Effector memory CD8-positive, alpha-beta T cell (primary cell): ENCODE data around the gene TMEM86A.
A peak's percentile ranks its signal among the peaks of the same experiment; 100 is the strongest.

Experiments used
- ATAC-seq: fragments of 150-1000 bp; cut with Tn5 transposase; replicated peaks from 2 replicates; pipeline ENCODE4 v1.10.0; 2021; ENCODE audit warnings: mild to moderate bottlenecking, moderate library complexity
- DNase-seq, 3 experiments: peaks; one replicate each; pipeline ENCODE4 v3.0.0; 2021
- H3K27ac Mint-ChIP-seq, 2 donors: one replicate each; pipeline ENCODE4 v1.8.0; 2022; ENCODE audit warnings: mild to moderate bottlenecking in 2 of 2, mixed read lengths in 2 of 2, moderate library complexity in 2 of 2
- H3K27me3 Mint-ChIP-seq, 2 donors: one replicate each; pipeline ENCODE4 v1.8.0; 2022; ENCODE audit warnings: mixed read lengths in 2 of 2
- H3K36me3 Mint-ChIP-seq: one replicate; pipeline ENCODE4 v1.8.0; 2022; ENCODE audit warnings: mild to moderate bottlenecking, moderate library complexity, mixed read lengths; ENCODE audit not compliant: insufficient read depth
- H3K4me1 Mint-ChIP-seq, 2 donors: one replicate each; pipeline ENCODE4 v1.8.0; 2022; ENCODE audit warnings: low read depth in 2 of 2, mixed read lengths in 2 of 2
- H3K4me3 Mint-ChIP-seq, 2 donors: one replicate each; pipeline ENCODE4 v1.8.0; 2022; ENCODE audit warnings: mild to moderate bottlenecking in 2 of 2, mixed read lengths in 2 of 2, moderate library complexity in 2 of 2
- H3K9me3 Mint-ChIP-seq, 2 donors: one replicate each; pipeline ENCODE4 v1.8.0; 2022; ENCODE audit warnings: mixed read lengths in 2 of 2

TMEM86A gene

GRCh38 chr11:18704045-18704645 lies 5.6 kb downstream of the TMEM86A start:
- Mint-ChIP-seq H3K36me3 (peaks cover 17% of the 10 kb centered on the region), H3K27me3 (peaks cover 8 to 10% of the 10 kb centered on the region in 2 donors), H3K27ac (peak overlapping the region in 1 of 2 donors; percentile 15), H3K4me1 (peaks cover 22% of the 10 kb centered on the region in 2 donors), H3K4me3 (peak overlapping the region in 1 of 2 donors; percentile 14), H3K9me3 (no peaks in the 10 kb centered on the region)
- DNase-seq (no peak), ATAC-seq (no peak)

- Mint-ChIP-seq H3K4me1 (peaks cover 16% of the 10 kb centered on the region in 2 donors), H3K27me3 (peaks cover 8 to 10% of the 10 kb centered on the region in 2 donors), H3K27ac (peak overlapping the region in 1 of 2 donors; percentile 15), H3K36me3 (peaks cover 11% of the 10 kb centered on the region), H3K9me3 (no peaks in the 10 kb centered on the region), H3K4me3 (peak overlapping the region; percentile 83 to 86)
- DNase-seq (no peak), ATAC-seq (no peak)
These were observed 6.1 kb downstream of the TMEM86A start for GRCh38 chr11:18704698-18705097.

DNA sequence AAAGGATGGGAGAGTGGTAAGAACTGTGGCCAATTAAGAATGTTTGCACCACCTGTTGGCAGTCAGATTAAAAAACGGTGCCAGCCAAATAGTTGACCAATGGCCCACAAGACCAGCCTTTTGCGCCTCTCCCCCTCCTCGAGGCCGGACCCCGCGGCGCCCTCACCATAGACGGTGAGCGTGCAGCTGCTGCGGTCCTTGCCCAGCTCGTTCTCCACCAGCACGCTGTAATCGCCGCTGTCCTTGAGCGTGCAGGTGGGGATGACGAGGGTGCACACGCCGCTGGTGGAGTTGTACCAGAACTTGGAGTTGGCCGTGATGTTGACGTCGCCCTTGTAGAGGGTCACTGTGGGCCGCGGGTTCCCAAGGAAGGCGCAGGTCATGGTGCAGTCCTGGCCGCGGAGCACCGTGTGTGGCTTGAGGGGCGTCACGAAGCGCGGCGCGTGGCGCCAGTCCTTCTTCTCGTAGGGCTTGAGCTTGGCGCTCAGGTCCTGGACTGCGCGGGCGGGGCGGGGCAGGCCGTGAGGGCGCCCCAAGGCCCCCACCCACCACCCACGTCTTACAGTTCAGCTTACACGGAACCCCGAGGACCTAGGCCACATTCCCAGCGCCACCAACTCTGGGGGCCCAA lies 7.2 kb downstream of the TMEM86A start:
- H3K9me3 Mint-ChIP-seq = no peaks in the 10 kb centered on the region
- ATAC-seq = peak; percentile 69
- peaks cover 8 to 10% of the 10 kb centered on the region in 2 donors for H3K27me3 Mint-ChIP-seq
- H3K27ac Mint-ChIP-seq = no peak overlapping the region
- DNase-seq = no peak
- H3K4me1 Mint-ChIP-seq = peaks cover 13 to 16% of the 10 kb centered on the region in 2 donors
- peaks cover 9% of the 10 kb centered on the region for H3K36me3 Mint-ChIP-seq
- peak overlapping the region; percentile 83 to 86 for H3K4me3 Mint-ChIP-seq

DNA sequence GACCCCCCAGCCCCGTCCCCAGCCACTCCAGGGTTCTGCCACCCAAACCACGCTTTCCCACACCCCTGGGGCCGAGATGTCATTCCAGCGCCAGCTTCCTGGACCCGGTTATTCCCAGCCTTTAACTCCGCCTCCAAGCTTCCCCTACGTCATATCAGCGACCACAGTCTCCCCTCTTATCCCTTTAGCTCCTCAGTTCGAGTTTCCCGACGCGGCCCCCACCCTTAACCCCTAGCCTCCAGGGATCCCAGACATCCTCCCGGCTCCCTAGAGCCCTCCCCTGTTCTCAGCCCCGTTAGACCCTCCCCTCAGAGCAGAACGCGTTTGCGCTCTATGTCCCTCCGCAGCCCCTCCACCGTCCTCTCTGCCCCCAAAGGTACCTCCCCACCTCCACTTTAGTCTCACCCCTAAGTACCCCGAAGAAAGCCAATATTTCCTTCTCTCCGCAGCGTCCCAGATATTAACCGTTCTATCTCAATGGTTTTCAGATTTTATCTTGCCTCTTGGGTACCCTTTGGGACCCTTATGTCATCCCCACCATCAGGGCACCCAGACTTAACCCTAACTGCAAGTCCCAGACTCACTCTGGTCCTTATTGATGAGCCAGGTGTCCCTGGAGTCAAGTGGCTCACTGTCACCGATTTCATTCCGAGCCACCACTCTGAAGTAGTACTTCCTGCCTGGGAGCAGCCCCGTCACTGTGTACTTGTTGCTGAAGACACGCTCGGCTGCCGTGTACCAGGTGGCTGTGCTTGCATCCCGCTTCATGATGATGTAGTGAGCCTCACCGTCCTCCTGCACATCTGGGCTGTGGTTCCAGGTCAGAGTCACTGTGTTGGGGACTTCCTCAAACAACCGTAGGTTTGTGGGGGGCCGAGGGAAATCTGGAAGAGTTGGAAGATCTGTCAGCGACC lies 8.0 kb downstream of the TMEM86A start:
- peak; percentile 76 for ATAC-seq
- peak overlapping the region; percentile 87 for H3K27ac Mint-ChIP-seq
- H3K27me3 Mint-ChIP-seq = peaks cover 8 to 10% of the 10 kb centered on the region in 2 donors
- DNase-seq = peak in 2 of 3 experiments; percentile 30 to 33
- H3K9me3 Mint-ChIP-seq = no peaks in the 10 kb centered on the region
- H3K4me1 Mint-ChIP-seq = peaks cover 13 to 16% of the 10 kb centered on the region in 2 donors
- H3K36me3 Mint-ChIP-seq = peaks cover 6% of the 10 kb centered on the region
- peak overlapping the region; percentile 83 to 86 for H3K4me3 Mint-ChIP-seq

- Mint-ChIP-seq H3K36me3 (peaks cover 6% of the 10 kb centered on the region), H3K27me3 (peaks cover 10 to 12% of the 10 kb centered on the region in 2 donors), H3K27ac (peak overlapping the region in 1 of 2 donors; percentile 52), H3K4me1 (peaks cover 13 to 16% of the 10 kb centered on the region in 2 donors), H3K4me3 (no peak overlapping the region), H3K9me3 (no peaks in the 10 kb centered on the region)
- no peak for ATAC-seq
- no peak for DNase-seq
These were observed 9.3 kb downstream of the TMEM86A start for GRCh38 chr11:18707811-18708340.

DNA sequence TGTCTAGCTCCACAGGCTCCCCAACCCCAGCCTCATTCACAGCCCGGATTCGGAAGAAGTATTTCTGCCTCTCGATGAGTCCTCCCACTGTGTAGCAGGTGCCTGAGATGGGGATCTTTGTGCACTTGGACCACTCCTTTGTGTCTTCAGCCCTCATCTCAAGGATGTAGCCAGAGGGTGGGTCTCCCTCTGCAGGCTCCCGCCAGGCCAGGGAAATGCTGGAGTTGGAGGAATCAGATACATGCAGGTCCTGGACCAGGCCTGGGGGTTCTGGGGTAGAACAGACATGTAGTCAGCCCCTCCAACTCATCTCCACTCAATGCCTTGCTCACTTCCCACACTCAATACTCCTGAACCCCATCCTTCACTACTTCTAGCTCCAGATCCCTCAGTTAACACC lies 10.8 kb downstream of the TMEM86A start:
- Mint-ChIP-seq H3K27me3 (peaks cover 10 to 18% of the 10 kb centered on the region in 2 donors), H3K4me3 (no peak overlapping the region), H3K36me3 (peaks cover 6% of the 10 kb centered on the region), H3K9me3 (no peaks in the 10 kb centered on the region), H3K4me1 (peaks cover 13 to 16% of the 10 kb centered on the region in 2 donors), H3K27ac (no peak overlapping the region)
- ATAC-seq = no peak
- no peak for DNase-seq

DNA sequence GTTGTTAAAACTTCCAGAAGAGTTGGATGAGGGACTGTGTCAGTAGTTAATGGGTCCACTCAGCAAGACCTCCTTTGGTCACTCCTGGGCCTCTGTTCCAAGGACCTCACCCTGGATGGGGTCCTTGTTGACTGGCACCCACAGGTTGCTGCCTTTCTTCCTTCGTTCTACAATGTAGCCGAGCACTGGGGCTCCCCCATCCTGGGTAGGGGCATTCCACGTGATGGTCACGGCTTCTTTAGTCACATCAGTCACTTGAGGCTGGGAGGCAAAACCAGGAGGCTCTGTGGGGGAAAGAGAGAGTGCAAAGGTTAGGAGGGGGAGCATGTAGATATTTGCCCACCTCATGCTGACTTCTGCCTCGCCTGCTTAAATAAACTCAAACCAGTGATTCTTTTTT lies 12.0 kb downstream of the TMEM86A start:
- no peak overlapping the region for H3K4me3 Mint-ChIP-seq
- peaks cover 8 to 13% of the 10 kb centered on the region in 2 donors for H3K4me1 Mint-ChIP-seq
- H3K9me3 Mint-ChIP-seq = no peaks in the 10 kb centered on the region
- no peak for ATAC-seq
- peaks cover 6% of the 10 kb centered on the region for H3K36me3 Mint-ChIP-seq
- H3K27ac Mint-ChIP-seq = peak overlapping the region in 1 of 2 donors; percentile 20
- peaks cover 10 to 27% of the 10 kb centered on the region in 2 donors for H3K27me3 Mint-ChIP-seq
- DNase-seq = no peak

DNA sequence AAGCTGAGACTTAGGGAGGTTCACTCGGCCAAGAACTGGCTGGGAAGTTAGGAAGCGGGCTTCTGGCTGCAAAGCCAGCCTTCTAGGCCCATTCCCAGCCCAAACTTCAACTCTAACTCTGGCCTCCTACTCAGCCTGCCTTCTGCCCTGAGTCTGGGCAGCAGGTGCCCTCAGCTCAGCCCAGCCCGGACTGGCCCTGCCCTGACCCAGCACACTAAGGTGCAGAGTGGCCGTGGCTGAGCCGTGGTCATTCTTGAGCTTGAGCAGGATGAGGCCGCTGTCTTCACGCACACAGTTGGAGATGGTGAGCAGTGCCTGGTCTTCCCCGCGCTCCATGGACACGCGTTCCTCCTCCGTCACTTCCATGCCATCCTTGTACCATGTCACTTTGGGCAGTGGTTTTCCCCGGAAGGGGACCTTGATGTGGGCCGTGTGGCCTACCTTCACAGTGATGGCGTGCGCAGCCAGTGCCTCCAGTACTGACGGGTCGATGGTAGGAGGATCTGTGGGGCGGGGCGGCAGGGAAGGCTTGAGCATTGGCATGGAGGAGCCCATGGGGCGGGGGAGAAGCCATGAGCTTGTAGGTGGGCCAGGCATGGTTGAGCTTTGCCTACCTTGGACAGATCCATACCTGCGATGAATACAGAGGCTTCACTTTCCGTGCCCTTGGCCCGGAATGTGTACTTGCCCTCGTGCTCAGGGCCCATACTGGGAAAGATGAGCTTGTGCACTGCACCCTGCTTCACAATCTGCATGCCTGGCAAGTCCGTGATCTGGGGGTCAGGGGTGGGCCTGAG lies 15.3 kb downstream of the TMEM86A start:
- Mint-ChIP-seq H3K4me1 (no peaks in the 10 kb centered on the region), H3K36me3 (no peaks in the 10 kb centered on the region), H3K27me3 (peaks cover 0 to 19% of the 10 kb centered on the region in 2 donors), H3K9me3 (no peaks in the 10 kb centered on the region), H3K4me3 (no peak overlapping the region), H3K27ac (no peak overlapping the region)
- ATAC-seq (no peak), DNase-seq (no peak)

DNA sequence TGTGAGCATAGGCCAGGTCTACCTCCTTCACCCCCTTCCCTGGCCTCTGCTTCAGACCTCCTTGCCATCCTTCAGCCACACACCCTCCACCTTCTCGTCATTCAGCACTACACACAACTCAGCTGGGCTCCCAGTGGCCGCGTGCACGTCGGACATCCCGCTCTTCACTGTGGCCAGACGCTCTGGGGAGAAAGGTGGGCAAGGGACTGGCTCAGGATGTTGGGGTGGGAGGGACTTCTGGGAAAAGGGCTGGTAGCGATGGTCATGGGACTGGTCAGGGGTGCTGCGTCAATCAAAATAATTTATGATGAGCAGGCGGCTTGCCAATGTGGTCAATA lies 15.8 kb downstream of the TMEM86A start:
- no peaks in the 10 kb centered on the region for H3K4me1 Mint-ChIP-seq
- H3K27ac Mint-ChIP-seq = no peak overlapping the region
- H3K36me3 Mint-ChIP-seq = no peaks in the 10 kb centered on the region
- ATAC-seq (no peak), DNase-seq (no peak)
- H3K9me3 Mint-ChIP-seq = no peaks in the 10 kb centered on the region
- H3K27me3 Mint-ChIP-seq = peaks cover 0 to 19% of the 10 kb centered on the region in 2 donors
- H3K4me3 Mint-ChIP-seq = no peak overlapping the region

- no peak for DNase-seq
- Mint-ChIP-seq H3K4me3 (no peak overlapping the region), H3K4me1 (peaks cover 0 to 2% of the 10 kb centered on the region in 2 donors), H3K27me3 (peaks cover 0 to 19% of the 10 kb centered on the region in 2 donors), H3K9me3 (no peaks in the 10 kb centered on the region), H3K36me3 (no peaks in the 10 kb centered on the region), H3K27ac (no peak overlapping the region)
- ATAC-seq = no peak
These were observed 16.9 kb downstream of the TMEM86A start for GRCh38 chr11:18715476-18715875.

DNA sequence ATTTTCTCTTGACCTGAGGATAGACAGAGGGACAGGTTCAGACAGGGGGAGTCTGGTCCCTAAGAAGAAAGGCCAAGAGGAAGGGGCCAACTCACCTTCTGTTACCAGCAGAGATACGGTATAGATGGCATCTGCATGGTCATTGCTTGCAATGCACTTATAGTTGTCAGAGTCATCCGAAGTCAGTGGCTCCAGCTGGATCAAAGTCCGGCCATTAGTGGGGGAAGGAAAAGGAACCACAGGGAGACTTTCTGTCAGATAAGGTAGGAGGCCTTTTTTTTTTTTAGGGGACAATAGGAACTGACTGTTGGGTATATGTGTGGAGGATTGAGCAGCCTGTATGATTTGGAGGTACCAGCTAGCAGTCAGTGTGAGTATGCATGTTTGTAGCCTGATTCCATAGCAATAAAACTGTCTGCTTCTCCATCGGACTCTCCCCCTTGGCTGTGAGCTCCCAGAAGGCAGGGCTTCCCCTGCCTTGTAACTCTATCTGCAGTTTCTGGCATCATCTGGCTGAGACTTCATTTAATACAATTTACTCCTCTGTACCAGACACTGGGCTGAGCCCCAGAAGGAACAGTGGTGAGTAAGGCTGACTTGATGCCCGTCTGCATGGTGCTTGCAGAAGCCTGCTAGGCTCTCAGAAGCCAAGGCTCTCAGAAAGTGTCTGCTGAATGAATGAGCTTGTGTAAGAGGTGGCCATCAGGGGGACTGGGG lies 21.7 kb downstream of the TMEM86A start:
- Mint-ChIP-seq H3K4me3 (peak overlapping the region; percentile 90 to 96), H3K36me3 (no peaks in the 10 kb centered on the region), H3K27me3 (peaks cover 0 to under 1% of the 10 kb centered on the region in 2 donors), H3K27ac (no peak overlapping the region), H3K9me3 (no peaks in the 10 kb centered on the region), H3K4me1 (peaks cover 0 to 16% of the 10 kb centered on the region in 2 donors)
- DNase-seq = no peak
- no peak for ATAC-seq

- peak; percentile 78 to 84 (median 79) for DNase-seq
- H3K27me3 Mint-ChIP-seq = no peaks in the 10 kb centered on the region
- peak; percentile 93 for ATAC-seq
- no peaks in the 10 kb centered on the region for H3K9me3 Mint-ChIP-seq
- H3K27ac Mint-ChIP-seq = peak overlapping the region in 1 of 2 donors; percentile 69
- peak overlapping the region; percentile 90 to 96 for H3K4me3 Mint-ChIP-seq
- H3K36me3 Mint-ChIP-seq = no peaks in the 10 kb centered on the region
- H3K4me1 Mint-ChIP-seq = peaks cover 0 to 16% of the 10 kb centered on the region in 2 donors
These were observed 22.4 kb downstream of the TMEM86A start for GRCh38 chr11:18720808-18721560.
